Naive B cell (primary cell): ENCODE data around the gene SPINT2. TPM values are rescaled to one million over a fixed set of nuclear protein-coding genes. Genes with fewer than 3 reads are reported as not detected.

Experiments
- ATAC-seq, 2 donors: fragments of 150-1000 bp; cut with Tn5 transposase; 2 replicates each; pipeline ENCODE4 v1.10.0; 2021; ENCODE audit warnings: low read depth in 2 of 2, mild to moderate bottlenecking in 2 of 2, moderate library complexity in 2 of 2
- DNase-seq: peaks from one replicate; pipeline ENCODE4 v3.0.0; 2022
- H3K27ac Mint-ChIP-seq, 6 donors: one replicate each; pipeline ENCODE4 v1.8.0; 2020 to 2022; ENCODE audit warnings: mild to moderate bottlenecking in 6 of 6, mixed read lengths in 6 of 6, moderate library complexity in 5 of 6, inconsistent platforms in 2 of 6
- H3K27me3 Mint-ChIP-seq, 3 donors: one replicate each; pipeline ENCODE4 v1.8.0; 2021 to 2022; ENCODE audit warnings: mixed read lengths in 3 of 3, mild to moderate bottlenecking in 1 of 3
- H3K36me3 Mint-ChIP-seq, 2 donors: one replicate each; pipeline ENCODE4 v1.8.0; 2020 to 2022; ENCODE audit warnings: mixed read lengths in 2 of 2, inconsistent platforms in 1 of 2, mild to moderate bottlenecking in 1 of 2
- H3K4me1 Mint-ChIP-seq, 3 donors: one replicate each; pipeline ENCODE4 v1.8.0; 2020 to 2022; ENCODE audit warnings: mixed read lengths in 3 of 3, inconsistent platforms in 1 of 3, mild to moderate bottlenecking in 1 of 3, moderate library complexity in 1 of 3
- H3K4me3 Mint-ChIP-seq, 8 donors: one replicate each; pipeline ENCODE4 v1.8.0; 2020 to 2022; ENCODE audit warnings: mild to moderate bottlenecking in 8 of 8, mixed read lengths in 8 of 8, moderate library complexity in 8 of 8, inconsistent platforms in 2 of 8
- H3K9me3 Mint-ChIP-seq, 7 donors: one replicate each; pipeline ENCODE4 v1.8.0; 2020 to 2022; ENCODE audit warnings: mixed read lengths in 7 of 7, mild to moderate bottlenecking in 5 of 7, inconsistent platforms in 2 of 7, moderate library complexity in 1 of 7
- polyA plus RNA-seq, 6 donors: library from polyadenylated mRNA; unstranded; fragments of 300-500 nt; fragmentation: Illumina TruSeq; gene quantifications; one replicate each; pipeline ENCODE4 v1.2.3, GENCODE V29; 2021; ENCODE audit warnings: low read depth in 6 of 6

The SPINT2 gene
- polyA plus RNA-seq, 6 donors from 2014 or later, result 163 to 235 (median 190) TPM

GRCh38 chr19:38278751-38279150, 14.4 kb downstream of the SPINT2 start:
- Mint-ChIP-seq H3K36me3 (no peaks in the 10 kb centered on the region), H3K27ac (no peak overlapping the region), H3K9me3 (no peaks in the 10 kb centered on the region), H3K27me3 (no peaks in the 10 kb centered on the region), H3K4me3 (no peak overlapping the region), H3K4me1 (peaks cover 8 to 23% (median 15%) of the 10 kb centered on the region in 3 donors)
- DNase-seq (no peak), ATAC-seq (no peak)

- Mint-ChIP-seq H3K4me1 (peaks cover 13 to 38% (median 21%) of the 10 kb centered on the region in 3 donors), H3K36me3 (no peaks in the 10 kb centered on the region), H3K9me3 (no peaks in the 10 kb centered on the region), H3K27me3 (no peaks in the 10 kb centered on the region), H3K4me3 (no peak overlapping the region), H3K27ac (peak overlapping the region in 2 of 6 donors; percentile 26 to 75)
- ATAC-seq (no peak), DNase-seq (no peak)
Measured at GRCh38 chr19:38280030-38280921, 15.9 kb downstream of the SPINT2 start.

- Mint-ChIP-seq H3K9me3 (no peaks in the 10 kb centered on the region), H3K4me1 (peaks cover 13 to 43% (median 27%) of the 10 kb centered on the region in 3 donors), H3K4me3 (no peak overlapping the region), H3K27ac (peak overlapping the region in 5 of 6 donors; percentile 71 to 80 (median 72)), H3K36me3 (no peaks in the 10 kb centered on the region), H3K27me3 (no peaks in the 10 kb centered on the region)
- no peak for DNase-seq
- no peak for ATAC-seq
Measured at GRCh38 chr19:38281811-38282566, 17.6 kb downstream of the SPINT2 start.

GRCh38 chr19:38283271-38283670, 18.9 kb downstream of the SPINT2 start:
- Mint-ChIP-seq H3K4me3 (no peak overlapping the region), H3K9me3 (no peaks in the 10 kb centered on the region), H3K27ac (peak overlapping the region in 2 of 6 donors; percentile 41 to 76), H3K27me3 (no peaks in the 10 kb centered on the region), H3K36me3 (no peaks in the 10 kb centered on the region), H3K4me1 (peaks cover 13 to 43% (median 27%) of the 10 kb centered on the region in 3 donors)
- no peak for DNase-seq
- ATAC-seq, result no peak

- H3K27ac Mint-ChIP-seq, result peak overlapping the region; percentile 76 to 96 (median 94)
- peak; percentile 65 to 74 for ATAC-seq
- no peaks in the 10 kb centered on the region for H3K27me3 Mint-ChIP-seq
Measured at GRCh38 chr19:38284422-38284821, 20.0 kb downstream of the SPINT2 start.

GRCh38 chr19:38285567-38285966, 21.2 kb downstream of the SPINT2 start:
- ATAC-seq, result no peak
- Mint-ChIP-seq H3K36me3 (no peaks in the 10 kb centered on the region), H3K4me3 (no peak overlapping the region), H3K27me3 (no peaks in the 10 kb centered on the region), H3K27ac (peak overlapping the region in 2 of 6 donors; percentile 25 to 76), H3K4me1 (peaks cover 13 to 36% (median 27%) of the 10 kb centered on the region in 3 donors), H3K9me3 (no peaks in the 10 kb centered on the region)
- no peak for DNase-seq

More at GRCh38 chr19:38284422-38284821, 20.0 kb downstream of the SPINT2 start:
- peak overlapping the region in 6 of 8 donors; percentile 0 to 81 (median 24) for H3K4me3 Mint-ChIP-seq
- DNase-seq, result peak; percentile 9
- no peaks in the 10 kb centered on the region for H3K9me3 Mint-ChIP-seq
- H3K4me1 Mint-ChIP-seq, result peaks cover 13 to 43% (median 27%) of the 10 kb centered on the region in 3 donors
- H3K36me3 Mint-ChIP-seq, result no peaks in the 10 kb centered on the region

GRCh38 chr19:38287604-38288003, 23.2 kb downstream of the SPINT2 start:
- Mint-ChIP-seq H3K4me1 (peaks cover 5 to 26% (median 15%) of the 10 kb centered on the region in 3 donors), H3K27me3 (no peaks in the 10 kb centered on the region), H3K9me3 (no peaks in the 10 kb centered on the region), H3K36me3 (peaks cover 0 to 6% of the 10 kb centered on the region in 2 donors), H3K4me3 (peak overlapping the region in 1 of 8 donors; percentile 53), H3K27ac (peak overlapping the region in 1 of 6 donors; percentile 18)
- DNase-seq (no peak), ATAC-seq (no peak)

GRCh38 chr19:38288123-38288855, 23.9 kb downstream of the SPINT2 start:
- peaks cover 5 to 23% (median 14%) of the 10 kb centered on the region in 3 donors for H3K4me1 Mint-ChIP-seq
- H3K9me3 Mint-ChIP-seq, result no peaks in the 10 kb centered on the region
- ATAC-seq (no peak), DNase-seq (no peak)
- H3K27ac Mint-ChIP-seq, result no peak overlapping the region
- peaks cover 0 to 6% of the 10 kb centered on the region in 2 donors for H3K36me3 Mint-ChIP-seq
- no peak overlapping the region for H3K4me3 Mint-ChIP-seq
- H3K27me3 Mint-ChIP-seq, result no peaks in the 10 kb centered on the region

GRCh38 chr19:38289955-38290354, 25.6 kb downstream of the SPINT2 start:
- Mint-ChIP-seq H3K27me3 (no peaks in the 10 kb centered on the region), H3K4me3 (peak overlapping the region in 1 of 8 donors; percentile 29), H3K4me1 (peaks cover 0 to 8% (median 6%) of the 10 kb centered on the region in 3 donors), H3K9me3 (no peaks in the 10 kb centered on the region), H3K27ac (no peak overlapping the region), H3K36me3 (peaks cover 0 to 6% of the 10 kb centered on the region in 2 donors)
- no peak for DNase-seq
- ATAC-seq, result no peak

GRCh38 chr19:38290631-38291147, 26.3 kb downstream of the SPINT2 start:
- no peaks in the 10 kb centered on the region for H3K27me3 Mint-ChIP-seq
- H3K27ac Mint-ChIP-seq, result no peak overlapping the region
- H3K4me1 Mint-ChIP-seq, result peaks cover 0 to 6% (median under 1%) of the 10 kb centered on the region in 3 donors
- H3K4me3 Mint-ChIP-seq, result no peak overlapping the region
- no peak for ATAC-seq
- H3K9me3 Mint-ChIP-seq, result no peaks in the 10 kb centered on the region
- H3K36me3 Mint-ChIP-seq, result peaks cover 0 to 6% of the 10 kb centered on the region in 2 donors
- no peak for DNase-seq

GRCh38 chr19:38291855-38292254, 27.5 kb downstream of the SPINT2 start:
- Mint-ChIP-seq H3K36me3 (peaks cover 0 to 6% of the 10 kb centered on the region in 2 donors), H3K27ac (peak overlapping the region in 1 of 6 donors; percentile 78), H3K4me1 (no peaks in the 10 kb centered on the region), H3K4me3 (no peak overlapping the region), H3K9me3 (no peaks in the 10 kb centered on the region), H3K27me3 (no peaks in the 10 kb centered on the region)
- ATAC-seq (no peak), DNase-seq (no peak)

GRCh38 chr19:38293281-38293680, 28.9 kb downstream of the SPINT2 start:
- ATAC-seq (no peak), DNase-seq (no peak)
- Mint-ChIP-seq H3K4me3 (no peak overlapping the region), H3K9me3 (no peaks in the 10 kb centered on the region), H3K27ac (no peak overlapping the region), H3K36me3 (peaks cover 0 to 6% of the 10 kb centered on the region in 2 donors), H3K4me1 (no peaks in the 10 kb centered on the region), H3K27me3 (no peaks in the 10 kb centered on the region)

GRCh38 chr19:38294090-38294489, 29.7 kb downstream of the SPINT2 start:
- Mint-ChIP-seq H3K27ac (no peak overlapping the region), H3K4me3 (no peak overlapping the region), H3K9me3 (no peaks in the 10 kb centered on the region), H3K4me1 (no peaks in the 10 kb centered on the region), H3K27me3 (no peaks in the 10 kb centered on the region), H3K36me3 (peaks cover 0 to 6% of the 10 kb centered on the region in 2 donors)
- no peak for ATAC-seq
- no peak for DNase-seq
